Uterus (tissue), 4 donors: ENCODE measurements around the gene MAP3K15. TPM values are rescaled to one million over a fixed set of nuclear protein-coding genes. Genes with fewer than 3 reads are reported as not detected.
"Not testable (repeated sequence)": the region's sequence is repeated elsewhere in the genome, so short reads cannot be mapped to it uniquely, and the experiment has no call there.

Experiments
- DNase-seq, 2 donors: peaks; one replicate each; pipeline ENCODE4 v3.0.0-alpha.2; 2019 to 2020
- H3K27ac ChIP-seq, 2 donors: fragments of 200-600 bp; sonication (generic); 1 replicate in 1 of 2; 2 replicates in 1 of 2; pipeline ENCODE4 v1.5.1; 2016 to 2018
- H3K27me3 ChIP-seq, 2 donors: fragments of 200-600 bp; sonication (generic); one replicate each; pipeline ENCODE4 v1.5.1; 2018 to 2019; ENCODE audit warnings: control low read depth in 1 of 2
- H3K36me3 ChIP-seq, 2 donors: fragments of 200-600 bp; sonication (generic); one replicate each; pipeline ENCODE4 v1.5.1; 2019; ENCODE audit warnings: control low read depth in 1 of 2
- H3K4me1 ChIP-seq, 2 donors: fragments of 200-600 bp; sonication (generic); one replicate each; pipeline ENCODE4 v1.5.1; 2018 to 2019; ENCODE audit warnings: control low read depth in 1 of 2
- H3K4me3 ChIP-seq, 2 donors: fragments of 200-600 bp; sonication (generic); 1 replicate in 1 of 2; 2 replicates in 1 of 2; pipeline ENCODE4 v1.5.1; 2018 to 2019; ENCODE audit warnings: mild to moderate bottlenecking in 1 of 2
- H3K9me3 ChIP-seq, 2 donors: fragments of 200-600 bp; sonication (generic); one replicate each; pipeline ENCODE4 v1.5.1; 2019; ENCODE audit warnings: control low read depth in 1 of 2
- POLR2A ChIP-seq, 2 donors: fragments of 450-650 bp; IDR thresholded peaks; one replicate each; pipeline ENCODE4 v1.6.1; 2016; ENCODE audit warnings: antibody characterized with exemption in 2 of 2, mild to moderate bottlenecking in 1 of 2, moderate library complexity in 1 of 2
- intact Hi-C: fragments of 100-400 bp; cut with DNase I; formaldehyde crosslinking; loops from one replicate; pipeline ENCODE4 v1.15.1; 2023; ENCODE audit warnings: low total_unique reads
- total RNA-seq, 4 donors: library from RNA; depleted of rRNA in 3 of 4; stranded (reverse); fragments of >200 nt in 3 of 4; gene quantifications; one replicate each; pipeline versions ENCODE4 v1.1.0 to v1.2.4, GENCODE V29; 2014 to 2023
- TF ChIP-seq, protein P1 (sequence below), 4 experiments: fragments of 200-600 bp in 2 of 4; fragments of 450-650 bp in 2 of 4; sonication (generic) in 2 of 4; IDR thresholded peaks; one replicate each; pipeline ENCODE4 v1.5.1; 2016 to 2019; ENCODE audit warnings: antibody characterized with exemption in 4 of 4, mild to moderate bottlenecking in 2 of 4, moderate library complexity in 1 of 4
- donor health status: DM: yes; HTN: yes; CAD: no.

Gene MAP3K15
- total RNA-seq, 4 donors from 2014 or later: 0.55 to 0.90 TPM; not detected in 2

DNA sequence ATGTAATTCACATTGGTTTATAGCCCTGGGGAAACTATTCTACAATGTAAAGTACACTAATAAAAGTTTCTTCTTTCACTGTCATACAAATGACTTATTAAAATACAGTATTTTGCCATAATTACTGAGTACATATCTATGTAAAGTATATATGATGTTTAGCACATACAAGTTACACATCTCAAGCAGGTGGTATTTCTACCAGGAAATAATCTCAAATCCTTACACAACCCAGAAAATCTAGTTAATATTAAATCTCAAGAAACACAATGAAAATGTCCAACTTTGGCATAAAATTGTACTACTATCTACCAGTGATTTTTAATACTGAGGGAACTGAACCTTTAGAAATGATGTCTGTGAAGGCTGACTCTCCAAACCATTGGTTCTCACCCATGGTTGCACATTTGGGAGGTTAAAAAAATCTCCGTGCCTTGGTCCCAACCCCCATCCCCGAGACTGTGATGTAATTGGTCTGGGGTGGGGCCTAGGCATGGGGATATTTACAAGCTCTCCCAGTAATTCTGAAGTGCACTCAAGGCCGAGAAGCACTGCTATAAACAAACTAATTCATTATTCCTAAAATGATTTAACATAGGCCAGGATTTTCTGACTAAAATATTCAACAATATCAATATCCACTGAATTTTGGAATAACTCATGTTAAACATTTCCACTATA is 27.6 kb downstream of the MAP3K15 start:
- intact Hi-C loops: no loop called here
- no peak for DNase-seq
- Histone ChIP-seq H3K36me3 (no peaks in the 10 kb centered on the region), H3K4me3 (no peak overlapping the region), H3K27me3 (no peaks in the 10 kb centered on the region), H3K9me3 (no peaks in the 10 kb centered on the region), H3K27ac (no peak overlapping the region), H3K4me1 (no peaks in the 10 kb centered on the region)
- TF ChIP-seq, protein P1, sequence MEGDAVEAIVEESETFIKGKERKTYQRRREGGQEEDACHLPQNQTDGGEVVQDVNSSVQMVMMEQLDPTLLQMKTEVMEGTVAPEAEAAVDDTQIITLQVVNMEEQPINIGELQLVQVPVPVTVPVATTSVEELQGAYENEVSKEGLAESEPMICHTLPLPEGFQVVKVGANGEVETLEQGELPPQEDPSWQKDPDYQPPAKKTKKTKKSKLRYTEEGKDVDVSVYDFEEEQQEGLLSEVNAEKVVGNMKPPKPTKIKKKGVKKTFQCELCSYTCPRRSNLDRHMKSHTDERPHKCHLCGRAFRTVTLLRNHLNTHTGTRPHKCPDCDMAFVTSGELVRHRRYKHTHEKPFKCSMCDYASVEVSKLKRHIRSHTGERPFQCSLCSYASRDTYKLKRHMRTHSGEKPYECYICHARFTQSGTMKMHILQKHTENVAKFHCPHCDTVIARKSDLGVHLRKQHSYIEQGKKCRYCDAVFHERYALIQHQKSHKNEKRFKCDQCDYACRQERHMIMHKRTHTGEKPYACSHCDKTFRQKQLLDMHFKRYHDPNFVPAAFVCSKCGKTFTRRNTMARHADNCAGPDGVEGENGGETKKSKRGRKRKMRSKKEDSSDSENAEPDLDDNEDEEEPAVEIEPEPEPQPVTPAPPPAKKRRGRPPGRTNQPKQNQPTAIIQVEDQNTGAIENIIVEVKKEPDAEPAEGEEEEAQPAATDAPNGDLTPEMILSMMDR (IDR thresholded peaks at IDR 0.05): no peak
- no peak for TF ChIP-seq POLR2A (IDR thresholded peaks at IDR 0.05)

DNA sequence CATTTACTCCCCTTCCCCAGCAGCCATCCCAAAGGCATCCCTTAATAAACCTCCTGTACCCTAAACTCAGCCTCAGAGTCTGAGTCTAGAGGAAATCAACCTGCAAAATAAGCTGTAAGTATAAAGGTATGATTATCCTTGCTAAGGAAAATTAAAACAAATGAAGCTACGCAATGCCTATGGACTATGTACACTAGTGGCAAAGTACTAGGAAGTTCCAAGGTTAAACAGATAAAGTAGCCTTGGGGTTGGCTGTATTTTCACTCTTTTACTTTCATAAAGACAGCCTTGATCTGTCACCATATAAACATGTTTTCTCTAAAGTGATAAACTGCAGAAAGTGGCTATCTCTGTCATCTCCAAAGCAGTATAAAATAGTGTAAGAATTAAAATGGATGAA is 35.9 kb downstream of the MAP3K15 start:
- H3K9me3 ChIP-seq: no peaks in the 10 kb centered on the region
- DNase-seq: no peak
- no peak overlapping the region for H3K27ac ChIP-seq
- H3K27me3 ChIP-seq: peaks cover 0 to 3% of the 10 kb centered on the region in 2 donors
- intact Hi-C loops: no loop called here
- no peaks in the 10 kb centered on the region for H3K4me1 ChIP-seq
- H3K4me3 ChIP-seq: no peak overlapping the region
- no peaks in the 10 kb centered on the region for H3K36me3 ChIP-seq
- TF ChIP-seq, protein P1 (IDR thresholded peaks at IDR 0.05): no peak
- TF ChIP-seq POLR2A (IDR thresholded peaks at IDR 0.05): no peak

DNA sequence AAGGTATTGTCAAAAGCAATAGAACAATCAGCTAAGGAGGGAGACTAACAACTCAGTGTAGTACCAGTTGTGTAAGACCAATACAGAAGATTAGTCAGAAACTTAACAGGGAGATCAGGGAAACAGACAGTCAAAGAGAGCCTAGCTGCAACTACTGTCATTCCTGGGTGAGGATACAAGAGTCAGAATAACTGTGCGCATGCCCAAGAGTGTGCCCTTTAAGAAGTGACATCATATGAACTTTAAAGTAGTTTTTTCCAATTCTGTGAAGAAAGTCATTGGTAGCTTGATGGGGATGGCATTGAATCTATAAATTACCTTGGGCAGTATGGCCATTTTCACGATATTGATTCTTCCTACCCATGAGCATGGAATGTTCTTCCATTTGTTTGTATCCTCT is 46.9 kb downstream of the MAP3K15 start:
- intact Hi-C loops, H3K27ac ChIP-seq, H3K4me1 ChIP-seq, DNase-seq, H3K9me3 ChIP-seq, H3K27me3 ChIP-seq, H3K4me3 ChIP-seq, H3K36me3 ChIP-seq: not testable (repeated sequence)

DNA sequence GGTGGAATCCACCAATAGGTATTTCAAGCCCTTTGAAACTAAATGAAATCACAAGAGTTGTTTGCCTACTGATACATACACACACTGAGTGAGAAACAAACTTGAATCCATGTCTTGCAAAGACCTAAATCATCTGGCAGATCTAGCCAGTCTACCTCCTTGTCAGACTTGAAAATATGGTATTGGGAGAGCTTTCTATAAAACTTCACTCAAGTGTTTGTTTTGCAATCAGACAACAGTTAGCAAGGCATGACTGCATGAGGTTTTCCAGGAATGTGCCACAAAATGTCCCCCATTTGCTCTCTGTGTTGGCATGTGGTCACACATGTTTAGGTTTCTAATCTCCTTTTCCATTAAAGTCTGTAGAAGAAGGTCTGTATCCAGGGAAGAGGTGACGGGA is 52.4 kb downstream of the MAP3K15 start:
- Histone ChIP-seq H3K27me3 (no peaks in the 10 kb centered on the region), H3K4me3 (no peak overlapping the region), H3K4me1 (no peaks in the 10 kb centered on the region), H3K27ac (no peak overlapping the region), H3K9me3 (no peaks in the 10 kb centered on the region), H3K36me3 (no peaks in the 10 kb centered on the region)
- DNase-seq: no peak
- TF ChIP-seq, protein P1 (IDR thresholded peaks at IDR 0.05): no peak
- TF ChIP-seq POLR2A (IDR thresholded peaks at IDR 0.05): no peak
- intact Hi-C loops: no loop called here

DNA sequence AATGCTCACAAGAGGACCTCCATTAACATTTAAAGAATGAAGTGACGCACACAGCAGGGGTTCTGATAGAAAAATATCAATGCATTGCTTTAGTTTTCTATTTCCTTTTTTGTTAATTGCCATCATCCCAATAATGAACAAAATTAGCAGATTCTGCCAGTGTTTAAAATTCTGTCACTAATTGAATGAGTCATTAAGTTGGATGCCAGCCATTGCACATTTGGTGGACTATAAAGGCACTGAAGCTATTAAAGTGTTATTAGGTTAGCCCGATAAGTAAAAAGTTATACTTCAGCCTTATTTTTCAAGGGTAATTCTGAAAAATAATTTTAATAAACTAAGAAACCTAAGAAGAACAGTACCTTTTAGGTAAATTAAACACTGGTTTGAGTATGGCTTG is 53.1 kb downstream of the MAP3K15 start:
- Histone ChIP-seq H3K9me3 (no peaks in the 10 kb centered on the region), H3K4me3 (no peak overlapping the region), H3K27ac (no peak overlapping the region), H3K4me1 (no peaks in the 10 kb centered on the region), H3K36me3 (no peaks in the 10 kb centered on the region), H3K27me3 (no peaks in the 10 kb centered on the region)
- no peak for DNase-seq
- TF ChIP-seq, protein P1 (IDR thresholded peaks at IDR 0.05): no peak
- TF ChIP-seq POLR2A (IDR thresholded peaks at IDR 0.05): no peak
- intact Hi-C loops: no loop called here

DNA sequence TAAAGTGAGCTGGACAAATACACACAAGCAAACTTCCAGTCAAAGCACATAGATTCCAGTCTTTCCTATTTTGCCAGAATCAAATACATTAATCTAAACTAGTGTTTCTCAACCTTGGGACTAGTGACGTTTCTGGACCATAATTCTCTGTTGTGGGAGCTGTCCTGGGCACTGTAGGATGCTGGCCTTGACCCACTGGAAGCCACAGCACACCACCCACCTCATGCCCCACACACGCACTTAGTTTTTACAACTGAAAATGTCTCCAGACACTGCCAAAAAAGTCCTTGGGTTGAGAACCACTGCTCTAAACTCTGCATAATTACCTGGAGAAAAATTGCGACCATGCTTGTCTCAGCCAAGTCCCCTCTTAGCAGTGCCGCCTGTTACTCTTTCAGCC is 57.6 kb downstream of the MAP3K15 start:
- no peaks in the 10 kb centered on the region for H3K27me3 ChIP-seq
- H3K27ac ChIP-seq: no peak overlapping the region
- TF ChIP-seq POLR2A (IDR thresholded peaks at IDR 0.05): no peak
- TF ChIP-seq, protein P1 (IDR thresholded peaks at IDR 0.05): no peak
- no peak overlapping the region for H3K4me3 ChIP-seq
- intact Hi-C loops: no loop called here
- H3K4me1 ChIP-seq: no peaks in the 10 kb centered on the region
- DNase-seq: no peak
- H3K9me3 ChIP-seq: no peaks in the 10 kb centered on the region
- no peaks in the 10 kb centered on the region for H3K36me3 ChIP-seq
